GM12874 (cell line): Measurements from ENCODE around the gene MTRF1L.

Experiments
- CTCF ChIP-seq: IDR thresholded peaks from 2 replicates; pipeline ENCODE4 v1.5.1; 2011; ENCODE audit warnings: low read depth, mild to moderate bottlenecking, control low read depth, low read length, moderate library complexity; ENCODE audit not compliant: insufficient read depth

Gene MTRF1L

DNA sequence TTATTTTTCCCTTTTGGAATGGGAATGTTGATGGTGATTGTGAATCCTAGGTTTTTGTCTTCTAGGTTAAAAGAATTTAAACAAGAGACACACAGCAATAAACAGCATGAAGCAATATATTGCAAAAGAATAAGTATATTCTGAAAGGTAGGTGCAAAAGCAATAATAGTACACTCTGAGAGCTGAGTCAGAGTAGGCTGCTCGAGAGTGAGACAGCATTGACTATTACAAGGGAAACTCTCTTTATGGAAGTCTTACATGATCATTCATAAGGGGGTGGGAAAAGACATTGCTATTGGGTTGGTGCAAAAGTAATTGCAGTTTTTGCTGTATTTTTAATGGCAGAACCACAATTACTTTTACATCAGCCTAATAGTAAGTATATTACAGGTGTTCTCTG is 44.7 kb downstream of the MTRF1L start:
- TF ChIP-seq CTCF: no peak

- no peak for TF ChIP-seq CTCF
These were observed 48.1 kb downstream of the MTRF1L start for GRCh38 chr6:152954443-152954842.

- peak; percentile 34; the same call in 1 of the 2 replicates for TF ChIP-seq CTCF
These were observed 49.5 kb downstream of the MTRF1L start for GRCh38 chr6:152952866-152953509.

- TF ChIP-seq CTCF: no peak
These were observed 50.5 kb downstream of the MTRF1L start for GRCh38 chr6:152952045-152952444.

GRCh38 chr6:152950240-152950639 is 52.3 kb downstream of the MTRF1L start:
- no peak for TF ChIP-seq CTCF

DNA sequence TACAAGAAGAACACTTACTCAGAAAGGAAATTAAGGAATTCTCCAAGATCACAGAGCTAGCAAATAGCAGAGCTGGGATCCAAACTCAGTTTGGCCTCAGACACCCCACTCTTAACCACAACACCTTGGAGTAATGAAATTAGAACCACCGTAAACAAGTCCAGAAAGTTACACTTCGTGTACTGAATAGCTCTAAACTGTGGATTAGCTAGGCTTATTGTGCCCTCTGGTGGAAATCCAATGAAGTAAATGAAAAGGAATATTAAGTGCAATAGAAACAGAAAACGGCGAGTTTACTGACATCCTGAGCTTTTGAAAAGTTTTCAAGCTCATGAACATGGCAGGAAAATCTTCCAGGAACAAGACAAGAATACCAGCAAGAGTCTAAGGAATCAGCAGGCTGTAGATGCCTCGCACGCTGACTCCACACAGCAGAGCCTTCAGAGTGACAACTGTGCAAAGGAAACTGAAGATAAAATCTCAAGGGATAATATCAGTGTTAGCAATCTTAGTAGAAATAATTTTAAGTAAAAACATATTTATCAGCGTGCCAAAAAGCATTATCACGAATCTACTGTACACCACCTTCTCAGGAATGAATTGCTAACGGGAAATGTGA is 54.2 kb downstream of the MTRF1L start:
- TF ChIP-seq CTCF: peak; percentile 48; the same call in 1 of the 2 replicates

- no peak for TF ChIP-seq CTCF
These were observed 55.5 kb downstream of the MTRF1L start for GRCh38 chr6:152946995-152947394.
